ENCODE data around the gene CROCC.
"Not testable (repeated sequence)": the region's sequence is repeated elsewhere in the genome, so short reads cannot be mapped to it uniquely, and the experiment has no call there.

DNA sequence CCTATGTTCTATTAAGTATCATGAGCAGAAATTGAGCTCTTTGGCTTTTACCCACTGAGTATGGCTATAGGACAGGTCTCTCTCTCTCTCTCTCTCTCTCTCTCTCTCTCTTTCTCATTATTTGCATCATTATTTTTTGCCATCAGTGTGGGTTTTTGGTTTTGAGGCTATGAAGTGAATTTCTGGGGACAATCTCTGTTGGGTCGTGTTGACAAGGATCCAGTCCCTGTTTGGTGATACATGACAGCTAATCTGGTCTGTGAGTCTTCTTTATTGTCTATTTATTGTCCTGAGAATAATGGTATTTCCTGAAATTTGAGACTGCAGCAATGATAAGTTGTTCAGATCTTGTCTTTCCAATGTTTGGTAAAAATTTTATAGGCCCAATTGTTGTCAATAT is 24.1 kb upstream of the CROCC start:
- TF ChIP-seq TOX (CRISPR knock-in tag; IDR thresholded peaks at IDR 0.05; ENCODE audit: borderline replicate concordance); PPARA (CRISPR knock-in tag; IDR thresholded peaks at IDR 0.05; ENCODE audit: borderline replicate concordance); ZFP3 (CRISPR knock-in tag; IDR thresholded peaks at IDR 0.05); TCF4 (CRISPR knock-in tag; IDR thresholded peaks at IDR 0.05; ENCODE audit: borderline replicate concordance): not testable (repeated sequence)
- TF ChIP-seq, protein P1, sequence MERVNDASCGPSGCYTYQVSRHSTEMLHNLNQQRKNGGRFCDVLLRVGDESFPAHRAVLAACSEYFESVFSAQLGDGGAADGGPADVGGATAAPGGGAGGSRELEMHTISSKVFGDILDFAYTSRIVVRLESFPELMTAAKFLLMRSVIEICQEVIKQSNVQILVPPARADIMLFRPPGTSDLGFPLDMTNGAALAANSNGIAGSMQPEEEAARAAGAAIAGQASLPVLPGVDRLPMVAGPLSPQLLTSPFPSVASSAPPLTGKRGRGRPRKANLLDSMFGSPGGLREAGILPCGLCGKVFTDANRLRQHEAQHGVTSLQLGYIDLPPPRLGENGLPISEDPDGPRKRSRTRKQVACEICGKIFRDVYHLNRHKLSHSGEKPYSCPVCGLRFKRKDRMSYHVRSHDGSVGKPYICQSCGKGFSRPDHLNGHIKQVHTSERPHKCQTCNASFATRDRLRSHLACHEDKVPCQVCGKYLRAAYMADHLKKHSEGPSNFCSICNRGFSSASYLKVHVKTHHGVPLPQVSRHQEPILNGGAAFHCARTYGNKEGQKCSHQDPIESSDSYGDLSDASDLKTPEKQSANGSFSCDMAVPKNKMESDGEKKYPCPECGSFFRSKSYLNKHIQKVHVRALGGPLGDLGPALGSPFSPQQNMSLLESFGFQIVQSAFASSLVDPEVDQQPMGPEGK (CRISPR knock-in tag; IDR thresholded peaks at IDR 0.05; ENCODE audit: borderline replicate concordance) = not testable (repeated sequence)

All from SK-N-SH treated with all-trans-retinoic acid at 6 μM for 48 hours (cell line).